HG03066 (cell line): ENCODE data around the gene KIF3C.

ENCODE experiments used
- ATAC-seq: cut with Tn5 transposase; IDR thresholded peaks from one replicate; pipeline ENCODE4 v1.9.1; 2021; ENCODE audit warnings: low read depth; ENCODE audit not compliant: unreplicated experiment

KIF3C gene

GRCh38 chr2:25881764-25882163 lies 100.5 kb downstream of the KIF3C start:
- ATAC-seq: no peak

GRCh38 chr2:25879133-25879730 lies 103.1 kb downstream of the KIF3C start:
- no peak for ATAC-seq

- ATAC-seq: peak; percentile 88
These were observed 103.8 kb downstream of the KIF3C start, which contains the start of gene ASXL2 for GRCh38 chr2:25878361-25879132. ASXL2 (minus strand) TSS chr2:25878487; CDS start chr2:25878222, 265 bp downstream.

- ATAC-seq: peak; percentile 46
These were observed 104.6 kb downstream of the KIF3C start for GRCh38 chr2:25877431-25878360.
